B cell (primary cell): ENCODE measurements around the gene RNF114. TPM values are rescaled to one million over a fixed set of nuclear protein-coding genes. Genes with fewer than 3 reads are reported as not detected.
"Not testable (repeated sequence)": the region's sequence is repeated elsewhere in the genome, so short reads cannot be mapped to it uniquely, and the experiment has no call there.

Experiments used
- ATAC-seq: fragments of 200-7000 bp; cut with Tn5 transposase; one replicate; pipeline ENCODE4 v1.10.0; 2021; ENCODE audit warnings: low read depth, mild to moderate bottlenecking, moderate number of reproducible peaks, moderate library complexity
- CTCF ChIA-PET: fragments of 350-600 bp; sonication (Branson Sonifier 250); formaldehyde crosslinking; loops from one replicate; lab custom pipeline; 2021; ENCODE audit warnings: antibody characterized with exemption, inconsistent platforms; lab: Charles Lee
- POLR2A ChIA-PET: fragments of 350-600 bp; sonication (Branson Sonifier 250); formaldehyde crosslinking; loops from one replicate; lab custom pipeline; 2021; ENCODE audit warnings: antibody characterized with exemption; lab: Charles Lee
- DNase-seq: peaks from one replicate; pipeline ENCODE4 v3.0.0; 2013
- H2AFZ ChIP-seq: 2 replicates; pipeline ENCODE4 v1.6.1; 2012; ENCODE audit warnings: mild to moderate bottlenecking, low read depth, low read length; ENCODE audit not compliant: insufficient read depth, poor library complexity, severe bottlenecking
- H3K27ac ChIP-seq, 2 donors: 1 replicate in 1 of 2; 2 replicates in 1 of 2; pipeline ENCODE4 v1.5.1; 2012 to 2013; ENCODE audit warnings: low read length in 2 of 2, mild to moderate bottlenecking in 2 of 2, moderate library complexity in 1 of 2
- H3K27me3 ChIP-seq, 4 experiments: fragments of 200-600 bp in 1 of 4; sonication (generic) in 1 of 4; replicated peaks in 1 of 4; 1 replicate in 2 of 4; 2 replicates in 2 of 4; pipeline versions ENCODE4 v1.6.1 to v1.7.0; 2013 to 2016; ENCODE audit warnings: low read length in 3 of 4, mild to moderate bottlenecking in 2 of 4, mixed read lengths in 1 of 4, moderate library complexity in 1 of 4; ENCODE audit not compliant: insufficient read depth in 4 of 4, control insufficient read depth in 3 of 4; ENCODE audit errors: control extremely low read depth in 1 of 4
- H3K36me3 ChIP-seq, 2 experiments: replicated peaks in 1 of 2; 1 replicate in 1 of 2; 2 replicates in 1 of 2; pipeline versions ENCODE4 v1.6.1 to v1.7.1; 2013; ENCODE audit warnings: low read length in 1 of 2; ENCODE audit not compliant: insufficient read depth in 2 of 2, control insufficient read depth in 1 of 2; ENCODE audit errors: control extremely low read depth in 1 of 2, extremely low read depth in 1 of 2
- H3K4me1 ChIP-seq, 2 donors: fragments of 200-600 bp in 1 of 2; sonication (generic) in 1 of 2; 1 replicate in 1 of 2; 2 replicates in 1 of 2; pipeline versions ENCODE4 v1.5.1 to v1.6.1; 2013 to 2017; ENCODE audit warnings: low read length in 2 of 2; ENCODE audit not compliant: control insufficient read depth in 2 of 2, insufficient read depth in 2 of 2
- H3K4me2 ChIP-seq: replicated peaks from 2 replicates; pipeline ENCODE3; 2012; ENCODE audit warnings: mild to moderate bottlenecking, low read depth, low read length; ENCODE audit not compliant: poor library complexity, severe bottlenecking
- H3K4me3 ChIP-seq, 5 experiments: fragments of 200-600 bp in 1 of 5; sonication (generic) in 1 of 5; 1 replicate in 3 of 5; 2 replicates in 2 of 5; pipeline versions ENCODE4 v1.5.1 to v1.7.0; 2011 to 2016; ENCODE audit warnings: low read length in 4 of 5, mild to moderate bottlenecking in 4 of 5, low read depth in 2 of 5, control low read depth in 1 of 5, moderate library complexity in 1 of 5; ENCODE audit not compliant: insufficient read depth in 1 of 5; ENCODE audit errors: control extremely low read depth in 1 of 5, extremely low read depth in 1 of 5
- H3K79me2 ChIP-seq: fragments of 200-600 bp; sonication (generic); one replicate; pipeline ENCODE4 v1.6.0; 2016; ENCODE audit warnings: low read length; ENCODE audit not compliant: control insufficient read depth, insufficient read depth
- H3K9ac ChIP-seq: fragments of 200-600 bp; sonication (generic); 2 replicates; pipeline ENCODE4 v1.6.1; 2017; ENCODE audit warnings: mild to moderate bottlenecking, low read length, moderate library complexity
- H3K9me3 ChIP-seq, 3 donors: one replicate each; pipeline versions ENCODE4 v1.6.1 to v1.7.1; 2013; ENCODE audit warnings: low read length in 2 of 3; ENCODE audit not compliant: control insufficient read depth in 2 of 3, insufficient read depth in 1 of 3; ENCODE audit errors: control extremely low read depth in 1 of 3
- H4K20me1 ChIP-seq: 2 replicates; pipeline ENCODE4 v1.6.0; 2012; ENCODE audit warnings: mild to moderate bottlenecking, low read length; ENCODE audit not compliant: insufficient read depth, control insufficient read depth, poor library complexity, severe bottlenecking
- H3K27ac Mint-ChIP-seq: one replicate; pipeline ENCODE4 v1.8.0; 2021; ENCODE audit warnings: mixed read lengths
- H3K27me3 Mint-ChIP-seq: one replicate; pipeline ENCODE4 v1.8.0; 2021; ENCODE audit warnings: mixed read lengths
- H3K4me1 Mint-ChIP-seq: one replicate; pipeline ENCODE4 v1.8.0; 2021; ENCODE audit warnings: mixed read lengths
- H3K4me3 Mint-ChIP-seq: one replicate; pipeline ENCODE4 v1.8.0; 2021; ENCODE audit warnings: mixed read lengths
- H3K9me3 Mint-ChIP-seq: one replicate; pipeline ENCODE4 v1.8.0; 2022; ENCODE audit warnings: mixed read lengths; ENCODE audit not compliant: insufficient read depth
- EZH2 ChIP-seq: IDR thresholded peaks from 2 replicates; pipeline ENCODE4 v1.6.1; 2012; ENCODE audit warnings: borderline replicate concordance, low read depth, mild to moderate bottlenecking, moderate library complexity, low read length; ENCODE audit not compliant: insufficient read depth, poor library complexity, severe bottlenecking
- WGBS: methylation state at CpG from one replicate; pipeline ENCODE4 v1.1.5; 2013; ENCODE audit warnings: missing lambda C conversion rate; ENCODE audit not compliant: insufficient coverage; 5-methylcytosine and 5-hydroxymethylcytosine counted together
- intact Hi-C: fragments of 100-400 bp; cut with micrococcal nuclease; formaldehyde crosslinking; loops from one replicate; pipeline ENCODE4 v1.10.0; 2022
- polyA plus RNA-seq: library from polyadenylated mRNA; depleted of rRNA; stranded (reverse); fragments of >200 nt; gene quantifications from 2 replicates; pipeline ENCODE4 v1.2.3, GENCODE V29; 2012
- total RNA-seq, 2 donors: library from RNA; stranded (reverse); fragments of 120-200 nt in 1 of 2; gene quantifications; 1 replicate in 1 of 2; 2 replicates in 1 of 2; pipeline versions ENCODE4 v1.2.3 to v1.2.4, GENCODE V29; 2013 to 2022
- TF ChIP-seq, protein P1 (sequence below): fragments of 200-600 bp; IDR thresholded peaks from one replicate; pipeline ENCODE4 v1.8.0; 2022; ENCODE audit warnings: antibody characterized with exemption, mild to moderate bottlenecking

Gene RNF114
- total and polyA plus RNA-seq, 2 donors (not counting 1 experiment from before 2014, with no cell fraction given), result 81.7 to 117 TPM

GRCh38 chr20:49999329-49999728 is 63.1 kb downstream of the RNF114 start:
- 26% methylated on average over 7 of the region's 7 CpGs for WGBS
- Mint-ChIP-seq H3K4me3 (peak overlapping the region; percentile 35), H3K27me3 (peaks cover 7% of the 10 kb centered on the region), H3K4me1 (peaks cover 18% of the 10 kb centered on the region), H3K9me3 (no peaks in the 10 kb centered on the region), H3K27ac (peak overlapping the region; percentile 5)
- H4K20me1 ChIP-seq, result no peaks in the 10 kb centered on the region
- DNase-seq, result peak; percentile 82
- H3K9ac ChIP-seq, result no peak overlapping the region
- H2AFZ ChIP-seq, result no peak overlapping the region
- no peak for TF ChIP-seq EZH2
- TF ChIP-seq, protein P1, sequence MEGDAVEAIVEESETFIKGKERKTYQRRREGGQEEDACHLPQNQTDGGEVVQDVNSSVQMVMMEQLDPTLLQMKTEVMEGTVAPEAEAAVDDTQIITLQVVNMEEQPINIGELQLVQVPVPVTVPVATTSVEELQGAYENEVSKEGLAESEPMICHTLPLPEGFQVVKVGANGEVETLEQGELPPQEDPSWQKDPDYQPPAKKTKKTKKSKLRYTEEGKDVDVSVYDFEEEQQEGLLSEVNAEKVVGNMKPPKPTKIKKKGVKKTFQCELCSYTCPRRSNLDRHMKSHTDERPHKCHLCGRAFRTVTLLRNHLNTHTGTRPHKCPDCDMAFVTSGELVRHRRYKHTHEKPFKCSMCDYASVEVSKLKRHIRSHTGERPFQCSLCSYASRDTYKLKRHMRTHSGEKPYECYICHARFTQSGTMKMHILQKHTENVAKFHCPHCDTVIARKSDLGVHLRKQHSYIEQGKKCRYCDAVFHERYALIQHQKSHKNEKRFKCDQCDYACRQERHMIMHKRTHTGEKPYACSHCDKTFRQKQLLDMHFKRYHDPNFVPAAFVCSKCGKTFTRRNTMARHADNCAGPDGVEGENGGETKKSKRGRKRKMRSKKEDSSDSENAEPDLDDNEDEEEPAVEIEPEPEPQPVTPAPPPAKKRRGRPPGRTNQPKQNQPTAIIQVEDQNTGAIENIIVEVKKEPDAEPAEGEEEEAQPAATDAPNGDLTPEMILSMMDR, result no peak
- no peaks in the 10 kb centered on the region for H3K36me3 ChIP-seq
- intact Hi-C loops, result loop anchor here (1.0 to 5.0 kb wide), 4 partner anchors 13 to 73 kb away; partner anchors contain the start of gene SNAI1
- POLR2A ChIA-PET, result interaction anchor here (0.7 to 1.2 kb wide), 7 partner anchors 11 to 1646 kb away, joined by 3 to 8 read pairs (median 5); partner anchors contain the start of gene UBE2V1
- peak; percentile 98 for ATAC-seq
- H3K27ac ChIP-seq, result no peak overlapping the region
- no peaks in the 10 kb centered on the region for H3K79me2 ChIP-seq
- no peaks in the 10 kb centered on the region for H3K27me3 ChIP-seq
- CTCF ChIA-PET, result interaction anchor here (0.6 to 2.6 kb wide), 6 partner anchors 13 to 72 kb away, joined by 3 to 15 read pairs (median 4); no protein-coding TSS in a partner anchor
- H3K9me3 ChIP-seq, result no peaks in the 10 kb centered on the region
- no peak overlapping the region for H3K4me3 ChIP-seq
- H3K4me1 ChIP-seq, result peaks cover 8 to 12% of the 10 kb centered on the region in 2 donors
- H3K4me2 ChIP-seq, result peak overlapping the region; percentile 51

DNA sequence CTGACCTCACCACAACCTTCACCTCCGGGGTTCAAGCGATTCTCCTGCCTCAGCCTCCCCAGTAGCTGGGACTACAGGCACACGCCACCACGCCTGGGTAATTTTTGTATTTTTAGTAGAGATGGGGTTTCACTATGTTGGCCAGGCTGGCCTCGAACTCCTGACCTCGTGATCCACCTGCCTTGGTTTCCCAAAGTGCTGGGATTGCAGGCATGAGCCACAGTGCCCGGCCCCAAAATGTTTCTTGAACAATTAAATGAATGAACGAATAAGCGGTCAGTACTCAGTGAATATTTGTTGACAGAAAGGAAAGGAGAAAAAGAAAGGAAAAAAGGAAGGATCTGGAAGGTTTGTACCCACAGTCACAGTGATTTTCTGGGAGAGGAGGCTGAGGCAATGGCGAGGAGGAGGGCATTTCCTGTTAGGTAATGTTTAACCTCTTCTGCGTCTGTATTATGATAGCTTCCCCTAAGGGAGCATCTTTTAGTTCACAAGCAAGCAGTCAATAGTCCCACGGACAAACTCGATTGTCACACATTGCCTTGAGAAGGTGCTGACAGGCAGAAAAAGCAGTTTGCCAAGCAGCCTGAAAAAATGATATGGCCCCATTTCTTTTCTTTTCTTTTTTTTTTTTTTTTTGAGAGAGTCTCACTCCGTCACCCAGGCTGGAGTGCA is 64.5 kb downstream of the RNF114 start:
- peaks cover 8 to 14% of the 10 kb centered on the region in 2 donors for H3K4me1 ChIP-seq
- H3K4me3 ChIP-seq, H3K9me3 ChIP-seq, H3K27ac Mint-ChIP-seq, H3K27me3 ChIP-seq, H3K27ac ChIP-seq, intact Hi-C loops, ATAC-seq, H3K79me2 ChIP-seq, DNase-seq, H3K4me3 Mint-ChIP-seq, H3K9ac ChIP-seq, H3K4me2 ChIP-seq, H2AFZ ChIP-seq, H3K36me3 ChIP-seq, H4K20me1 ChIP-seq, H3K9me3 Mint-ChIP-seq: not testable (repeated sequence)
- H3K4me1 Mint-ChIP-seq, result peaks cover 21% of the 10 kb centered on the region
- CTCF ChIA-PET, result interaction anchor here (0.7 to 2.6 kb wide), 5 partner anchors 11 to 631 kb away, joined by 3 to 15 read pairs (median 4); no protein-coding TSS in a partner anchor
- POLR2A ChIA-PET, result interaction anchor here (0.7 kb wide), 4 partner anchors 11 to 71 kb away, joined by 3 to 5 read pairs (median 3); no protein-coding TSS in a partner anchor
- H3K27me3 Mint-ChIP-seq, result peaks cover 13% of the 10 kb centered on the region
- 80% methylated on average over 7 of the region's 14 CpGs for WGBS
